ENCODE measurements around the gene COL13A1.

DNA sequence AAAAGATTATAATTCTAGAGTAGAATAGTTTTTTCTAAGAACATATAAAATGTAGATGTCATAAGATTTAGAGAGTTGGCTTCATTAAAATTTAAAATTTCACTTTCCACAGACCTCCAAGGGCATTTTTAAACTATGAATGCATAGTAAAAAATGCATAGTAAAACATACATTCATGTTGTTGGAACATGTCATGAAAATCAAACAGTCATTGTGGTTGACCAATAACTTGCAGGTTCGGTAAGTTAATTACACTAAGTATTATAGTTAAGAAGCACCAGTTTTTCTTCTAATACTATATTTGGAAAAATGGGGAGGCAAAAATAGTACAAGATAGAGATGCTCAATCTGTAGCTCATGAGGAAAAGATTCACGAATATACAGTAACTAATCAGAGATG is 189.4 kb downstream of the COL13A1 start:
- TF ChIP-seq, protein P1, sequence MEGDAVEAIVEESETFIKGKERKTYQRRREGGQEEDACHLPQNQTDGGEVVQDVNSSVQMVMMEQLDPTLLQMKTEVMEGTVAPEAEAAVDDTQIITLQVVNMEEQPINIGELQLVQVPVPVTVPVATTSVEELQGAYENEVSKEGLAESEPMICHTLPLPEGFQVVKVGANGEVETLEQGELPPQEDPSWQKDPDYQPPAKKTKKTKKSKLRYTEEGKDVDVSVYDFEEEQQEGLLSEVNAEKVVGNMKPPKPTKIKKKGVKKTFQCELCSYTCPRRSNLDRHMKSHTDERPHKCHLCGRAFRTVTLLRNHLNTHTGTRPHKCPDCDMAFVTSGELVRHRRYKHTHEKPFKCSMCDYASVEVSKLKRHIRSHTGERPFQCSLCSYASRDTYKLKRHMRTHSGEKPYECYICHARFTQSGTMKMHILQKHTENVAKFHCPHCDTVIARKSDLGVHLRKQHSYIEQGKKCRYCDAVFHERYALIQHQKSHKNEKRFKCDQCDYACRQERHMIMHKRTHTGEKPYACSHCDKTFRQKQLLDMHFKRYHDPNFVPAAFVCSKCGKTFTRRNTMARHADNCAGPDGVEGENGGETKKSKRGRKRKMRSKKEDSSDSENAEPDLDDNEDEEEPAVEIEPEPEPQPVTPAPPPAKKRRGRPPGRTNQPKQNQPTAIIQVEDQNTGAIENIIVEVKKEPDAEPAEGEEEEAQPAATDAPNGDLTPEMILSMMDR (IDR thresholded peaks at IDR 0.05): no peak
- no peak for TF ChIP-seq POLR2AphosphoS5 (IDR thresholded peaks at IDR 0.05; ENCODE audit: insufficient read depth in 1 of 2, low read depth in 1 of 2)

All from vagina (tissue), 2 donors.